ENCODE results near the gene PSME1. TPM values are rescaled to one million over a fixed set of nuclear protein-coding genes. Genes with fewer than 3 reads are reported as not detected.

Gene PSME1
- total and polyA plus RNA-seq, 2 of the 13 experiments (the other 11 are each of a cell fraction or from before 2014, with no cell fraction given), result 159 to 608 TPM

- TF ChIP-seq ZNF609 (CRISPR knock-in tag; IDR thresholded peaks at IDR 0.05; ENCODE audit: borderline replicate concordance), result no peak
- no peak for TF ChIP-seq TBP (CRISPR knock-in tag; IDR thresholded peaks at IDR 0.05)
- 0 out of 2 replicates have a peak, but pooled peaks have one; percentile 15 for TF ChIP-seq ZNF839 (CRISPR knock-in tag; IDR thresholded peaks at IDR 0.05; ENCODE audit: borderline replicate concordance)
- TF ChIP-seq ZKSCAN1 (IDR thresholded peaks at IDR 0.05; ENCODE audit: low read length), result no peak
- TF ChIP-seq, protein P1, sequence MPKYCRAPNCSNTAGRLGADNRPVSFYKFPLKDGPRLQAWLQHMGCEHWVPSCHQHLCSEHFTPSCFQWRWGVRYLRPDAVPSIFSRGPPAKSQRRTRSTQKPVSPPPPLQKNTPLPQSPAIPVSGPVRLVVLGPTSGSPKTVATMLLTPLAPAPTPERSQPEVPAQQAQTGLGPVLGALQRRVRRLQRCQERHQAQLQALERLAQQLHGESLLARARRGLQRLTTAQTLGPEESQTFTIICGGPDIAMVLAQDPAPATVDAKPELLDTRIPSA (CRISPR knock-in tag; IDR thresholded peaks at IDR 0.05; ENCODE audit: borderline replicate concordance), result no peak
- no peak for TF ChIP-seq ZNF552 (CRISPR knock-in tag; IDR thresholded peaks at IDR 0.05; ENCODE audit: borderline replicate concordance)
- TF ChIP-seq HNRNPL (IDR thresholded peaks at IDR 0.05; ENCODE audit: low read depth, low read length), result no peak
- no peak for TF ChIP-seq MAF1 (CRISPR knock-in tag; IDR thresholded peaks at IDR 0.05; ENCODE audit: borderline replicate concordance)
- TF ChIP-seq ZNF44 (CRISPR knock-in tag; IDR thresholded peaks at IDR 0.05), result no peak
- TF ChIP-seq TRAFD1 (CRISPR knock-in tag; IDR thresholded peaks at IDR 0.05; ENCODE audit: borderline replicate concordance), result no peak; the same call in 1 of the 2 replicates
- TF ChIP-seq HDAC6 (IDR thresholded peaks at IDR 0.05; ENCODE audit: low read depth, low read length), result no peak
- TF ChIP-seq, protein P2, sequence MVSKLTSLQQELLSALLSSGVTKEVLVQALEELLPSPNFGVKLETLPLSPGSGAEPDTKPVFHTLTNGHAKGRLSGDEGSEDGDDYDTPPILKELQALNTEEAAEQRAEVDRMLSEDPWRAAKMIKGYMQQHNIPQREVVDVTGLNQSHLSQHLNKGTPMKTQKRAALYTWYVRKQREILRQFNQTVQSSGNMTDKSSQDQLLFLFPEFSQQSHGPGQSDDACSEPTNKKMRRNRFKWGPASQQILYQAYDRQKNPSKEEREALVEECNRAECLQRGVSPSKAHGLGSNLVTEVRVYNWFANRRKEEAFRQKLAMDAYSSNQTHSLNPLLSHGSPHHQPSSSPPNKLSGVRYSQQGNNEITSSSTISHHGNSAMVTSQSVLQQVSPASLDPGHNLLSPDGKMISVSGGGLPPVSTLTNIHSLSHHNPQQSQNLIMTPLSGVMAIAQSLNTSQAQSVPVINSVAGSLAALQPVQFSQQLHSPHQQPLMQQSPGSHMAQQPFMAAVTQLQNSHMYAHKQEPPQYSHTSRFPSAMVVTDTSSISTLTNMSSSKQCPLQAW (CRISPR knock-in tag; IDR thresholded peaks at IDR 0.05), result no peak
- TF ChIP-seq HNF4G (IDR thresholded peaks at IDR 0.05; ENCODE audit: borderline replicate concordance, low read depth, low read length), result no peak
- no peak for TF ChIP-seq HNF4G (CRISPR knock-in tag; IDR thresholded peaks at IDR 0.05; ENCODE audit: borderline replicate concordance, low read depth)
- no peak for TF ChIP-seq ZNF30 (CRISPR knock-in tag; IDR thresholded peaks at IDR 0.05)
- peak; percentile 51; the same call in 1 of the 2 replicates for TF ChIP-seq ZBTB20 (CRISPR knock-in tag; IDR thresholded peaks at IDR 0.05; ENCODE audit: borderline replicate concordance, low read depth)
- no peak for TF ChIP-seq AHR (CRISPR knock-in tag; IDR thresholded peaks at IDR 0.05)
- no peak for TF ChIP-seq ZNF333 (CRISPR knock-in tag; IDR thresholded peaks at IDR 0.05; ENCODE audit: borderline replicate concordance)
- 0 out of 2 replicates have a peak, but pooled peaks have one; percentile 2 for TF ChIP-seq E2F1 (CRISPR knock-in tag; IDR thresholded peaks at IDR 0.05)
- no peak for TF ChIP-seq NKX3-1 (CRISPR knock-in tag; IDR thresholded peaks at IDR 0.05)
- TF ChIP-seq TOPORS (CRISPR knock-in tag; IDR thresholded peaks at IDR 0.05), result no peak
- TF ChIP-seq ZNF225 (CRISPR knock-in tag; IDR thresholded peaks at IDR 0.05), result peak; percentile 74
Measured at GRCh38 chr14:24135584-24135833, 485 bp upstream of the PSME1 start (continued).

Data from HepG2 (cell line).